ENCODE measurements around the gene CNTFR. TPM values are rescaled to one million over a fixed set of nuclear protein-coding genes. Genes with fewer than 3 reads are reported as not detected.

Gene CNTFR
- total and polyA plus RNA-seq, 10 of the 15 experiments (the other 5 are each of a cell fraction or from before 2014, with no cell fraction given), result not detected

DNA sequence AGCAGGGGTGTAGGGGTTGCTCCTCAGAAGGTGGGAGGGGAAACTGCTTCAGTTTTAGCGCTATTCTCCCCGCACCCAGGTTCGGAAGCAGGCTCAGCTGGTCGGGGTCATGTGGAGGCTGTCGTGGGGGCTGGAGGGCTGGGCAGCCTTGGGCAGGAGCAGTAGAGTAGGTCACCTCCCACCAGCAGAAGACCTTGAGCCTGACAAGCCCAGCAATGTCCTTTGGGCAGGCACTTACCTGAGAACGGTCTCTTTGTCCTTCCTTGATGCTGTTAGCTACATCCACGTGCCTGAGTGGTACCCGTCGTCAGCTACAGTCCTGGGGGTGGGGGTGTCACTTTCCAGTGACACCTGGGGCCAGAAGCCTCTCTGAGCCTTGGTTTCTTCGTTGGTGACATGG lies 87.1 kb downstream of the CNTFR start (continued):
- TF ChIP-seq IKZF2 (IDR thresholded peaks at IDR 0.05), result no peak

DNA sequence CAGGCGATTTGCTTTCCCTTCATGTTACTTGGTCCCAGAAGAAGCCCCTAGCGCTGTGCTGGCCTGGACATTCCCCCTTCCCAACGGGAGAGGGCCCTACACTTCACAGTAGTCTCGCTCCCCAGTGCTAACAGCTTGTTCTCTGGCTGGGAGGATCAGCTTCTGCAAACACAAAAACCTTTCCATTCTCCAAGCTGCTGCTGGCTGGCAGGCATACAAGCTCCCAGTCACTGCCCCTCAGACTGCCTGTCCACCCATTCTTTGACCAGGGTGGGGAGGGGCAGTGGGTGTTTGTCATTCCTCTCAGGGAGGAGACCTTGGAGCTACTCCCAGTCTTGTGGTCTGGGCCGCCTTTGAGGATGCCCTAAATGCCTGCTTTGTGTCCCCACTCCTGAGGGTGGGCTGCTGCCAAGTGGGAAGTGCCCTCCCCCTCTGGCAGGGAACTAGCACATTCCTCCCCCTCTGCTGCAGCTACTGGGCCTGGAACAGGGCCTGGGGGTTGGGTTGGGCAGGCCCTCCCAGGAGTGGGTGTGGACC lies 87.6 kb downstream of the CNTFR start:
- SMC1A ChIA-PET (ENCODE audit: uncharacterized antibody, unreplicated experiment), result interaction anchor here (0.6 to 2.2 kb wide), 4 partner anchors 57 to 98 kb away, joined by 3 to 5 read pairs (median 4); no protein-coding TSS in a partner anchor
- intact Hi-C loops (cut with micrococcal nuclease; ENCODE audit: unreplicated experiment), result loop anchor here (2.0 kb wide), 1 partner anchor 99 kb away; no protein-coding TSS in a partner anchor
- FAIRE-seq, result no peak

More for the DNA sequence above, 87.6 kb downstream of the CNTFR start:
- ATAC-seq, result no peak
- no peak overlapping the region for H3K4me2 ChIP-seq (ENCODE audit: control insufficient read depth, insufficient read depth)
- no peak overlapping the region for H3K9ac ChIP-seq (ENCODE audit: control insufficient read depth, insufficient read depth, low read length)
- H3K27ac ChIP-seq (ENCODE audit: control insufficient read depth, insufficient read depth), result no peak overlapping the region
- ChIA-PET RAD21 (ENCODE audit: unreplicated experiment) (interaction anchor here (1.2 kb wide), 1 partner anchor 63 kb away, joined by 3 read pairs; no protein-coding TSS in a partner anchor), POLR2A (no interaction called here), CTCF (interaction anchor here (1.0 to 3.8 kb wide), 7 partner anchors 12 to 170 kb away, joined by 3 to 38 read pairs (median 4); no protein-coding TSS in a partner anchor)
- in situ Hi-C loops (cut with MboI), result no loop called here
- H3K36me3 ChIP-seq (ENCODE audit: control insufficient read depth in 2 of 2, insufficient read depth in 2 of 2, low read length in 1 of 2), result no peaks in the 10 kb centered on the region; a peak in 1 of 4 replicates
- H3K27me3 ChIP-seq (replicated peaks in 1 of 2; ENCODE audit: control insufficient read depth in 2 of 2, insufficient read depth in 2 of 2, low read length in 1 of 2), result peaks cover 7 to 8% of the 10 kb centered on the region in 2 experiments
- no peak for TF ChIP-seq NR2C2 (IDR thresholded peaks at IDR 0.05; ENCODE audit: borderline replicate concordance, control insufficient read depth, insufficient read length, low read depth)
- no peak for TF ChIP-seq CREM (IDR thresholded peaks at IDR 0.05; ENCODE audit: low read depth)
- no peak for TF ChIP-seq POLR2AphosphoS2 (IDR thresholded peaks at IDR 0.05; ENCODE audit: low read depth, low read length)
- no peak for TF ChIP-seq ZNF207 (IDR thresholded peaks at IDR 0.05; ENCODE audit: borderline replicate concordance)
- TF ChIP-seq YBX1 (IDR thresholded peaks at IDR 0.05), result no peak
- TF ChIP-seq SIN3A (IDR thresholded peaks at IDR 0.05; ENCODE audit: low read depth, low read length), result no peak
- TF ChIP-seq PAX5 (IDR thresholded peaks at IDR 0.05; ENCODE audit: borderline replicate concordance, low read depth, low read length), result no peak
- no peak for TF ChIP-seq SMAD5 (IDR thresholded peaks at IDR 0.05; ENCODE audit: low read depth)
- TF ChIP-seq NBN (IDR thresholded peaks at IDR 0.05), result no peak
- no peak for TF ChIP-seq KAT2A (conservative IDR thresholded peaks at IDR 0.05; ENCODE audit: control insufficient read depth, low read depth, low read length)
- no peak for TF ChIP-seq NFIC (IDR thresholded peaks at IDR 0.05; ENCODE audit: low read depth, low read length)
- TF ChIP-seq MLLT1 (IDR thresholded peaks at IDR 0.05), result no peak
- TF ChIP-seq, protein P1, sequence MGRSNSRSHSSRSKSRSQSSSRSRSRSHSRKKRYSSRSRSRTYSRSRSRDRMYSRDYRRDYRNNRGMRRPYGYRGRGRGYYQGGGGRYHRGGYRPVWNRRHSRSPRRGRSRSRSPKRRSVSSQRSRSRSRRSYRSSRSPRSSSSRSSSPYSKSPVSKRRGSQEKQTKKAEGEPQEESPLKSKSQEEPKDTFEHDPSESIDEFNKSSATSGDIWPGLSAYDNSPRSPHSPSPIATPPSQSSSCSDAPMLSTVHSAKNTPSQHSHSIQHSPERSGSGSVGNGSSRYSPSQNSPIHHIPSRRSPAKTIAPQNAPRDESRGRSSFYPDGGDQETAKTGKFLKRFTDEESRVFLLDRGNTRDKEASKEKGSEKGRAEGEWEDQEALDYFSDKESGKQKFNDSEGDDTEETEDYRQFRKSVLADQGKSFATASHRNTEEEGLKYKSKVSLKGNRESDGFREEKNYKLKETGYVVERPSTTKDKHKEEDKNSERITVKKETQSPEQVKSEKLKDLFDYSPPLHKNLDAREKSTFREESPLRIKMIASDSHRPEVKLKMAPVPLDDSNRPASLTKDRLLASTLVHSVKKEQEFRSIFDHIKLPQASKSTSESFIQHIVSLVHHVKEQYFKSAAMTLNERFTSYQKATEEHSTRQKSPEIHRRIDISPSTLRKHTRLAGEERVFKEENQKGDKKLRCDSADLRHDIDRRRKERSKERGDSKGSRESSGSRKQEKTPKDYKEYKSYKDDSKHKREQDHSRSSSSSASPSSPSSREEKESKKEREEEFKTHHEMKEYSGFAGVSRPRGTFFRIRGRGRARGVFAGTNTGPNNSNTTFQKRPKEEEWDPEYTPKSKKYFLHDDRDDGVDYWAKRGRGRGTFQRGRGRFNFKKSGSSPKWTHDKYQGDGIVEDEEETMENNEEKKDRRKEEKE (IDR thresholded peaks at IDR 0.05), result no peak
- TF ChIP-seq ZZZ3 (IDR thresholded peaks at IDR 0.05; ENCODE audit: control insufficient read depth, insufficient read length, low read depth), result no peak
- TF ChIP-seq ESRRA (IDR thresholded peaks at IDR 0.05; ENCODE audit: low read length), result no peak
- H2AFZ ChIP-seq (ENCODE audit: control insufficient read depth, low read depth, low read length), result no peak overlapping the region
- no peaks in the 10 kb centered on the region for H3K4me1 ChIP-seq (ENCODE audit: control insufficient read depth, insufficient read depth, low read length)
- no TSS peak for BruUV-seq (replicated peaks)
- no peaks in the 10 kb centered on the region for H3K79me2 ChIP-seq (ENCODE audit: control insufficient read depth, insufficient read depth, low read length)
- WGBS (ENCODE audit: insufficient coverage, insufficient replicate concordance, low lambda C conversion rate, missing lambda C conversion rate), result 18% methylated on average over 5 of the region's 5 CpGs
- H3K4me3 ChIP-seq, result no peak overlapping the region
- peaks cover 6% of the 10 kb centered on the region for H4K20me1 ChIP-seq (ENCODE audit: control insufficient read depth, insufficient read depth)
- H3K9me3 ChIP-seq (replicated peaks; ENCODE audit: control insufficient read depth, insufficient read depth, low read length), result no peaks in the 10 kb centered on the region
- DNase-seq (ENCODE audit: low read depth, low spot score), result no peak
